Measurements from ENCODE around the gene ANKRD28. TPM values are rescaled to one million over a fixed set of nuclear protein-coding genes. Genes with fewer than 3 reads are reported as not detected.

The ANKRD28 gene
- total and polyA plus RNA-seq, 2 of the 8 experiments (the other 6 are each of a cell fraction or from before 2014, with no cell fraction given): 39.1 to 61.7 TPM

- no peaks in the 10 kb centered on the region for H4K20me1 ChIP-seq (replicated peaks in 1 of 2; ENCODE audit: control insufficient read depth in 1 of 2, insufficient read depth in 2 of 2, low read length in 2 of 2)
- no peak overlapping the region for H3K4ac ChIP-seq (replicated peaks; ENCODE audit: insufficient read length, low read depth, low read length)
- TF ChIP-seq POU5F1 (IDR thresholded peaks at IDR 0.05; ENCODE audit: low read depth, low read length): no peak
- TF ChIP-seq JUND (IDR thresholded peaks at IDR 0.05; ENCODE audit: low read length): no peak
- TF ChIP-seq EZH2 (IDR thresholded peaks at IDR 0.05; ENCODE audit: low read depth, low read length, severe bottlenecking): no peak
- TF ChIP-seq RXRA (IDR thresholded peaks at IDR 0.05; ENCODE audit: insufficient read depth, low read depth, low read length): no peak
- no peak for TF ChIP-seq SP1 (IDR thresholded peaks at IDR 0.05; ENCODE audit: low read depth, low read length)
- TF ChIP-seq YY1 (IDR thresholded peaks at IDR 0.05; ENCODE audit: low read depth, low read length): no peak
- TF ChIP-seq BACH1 (IDR thresholded peaks at IDR 0.05; ENCODE audit: low read length): no peak
- TF ChIP-seq RBBP5 (IDR thresholded peaks at IDR 0.05; ENCODE audit: borderline replicate concordance, low read depth, low read length): no peak
- TF ChIP-seq CTBP2 (IDR thresholded peaks at IDR 0.05; ENCODE audit: borderline replicate concordance, insufficient read depth, insufficient read length, low read length): no peak
- peaks cover 0 to 1% (median 0%) of the 10 kb centered on the region in 4 experiments; a peak in 1 of 7 replicates for H3K27me3 ChIP-seq (replicated peaks in 1 of 4; ENCODE audit: control insufficient read depth in 3 of 4, extremely low read depth in 1 of 4, insufficient read depth in 3 of 4, low read length in 3 of 4)
- CTCF ChIA-PET (ENCODE audit: partially characterized antibody): no interaction called here
- peaks cover 4 to 54% (median 33%) of the 10 kb centered on the region in 4 experiments; a peak in 7 of 8 replicates for H3K36me3 ChIP-seq (ENCODE audit: control insufficient read depth in 2 of 4, insufficient read depth in 4 of 4, low read length in 3 of 4)
- H3K9ac ChIP-seq (replicated peaks in 1 of 4; ENCODE audit: extremely low read depth in 1 of 4, low read depth in 3 of 4, low read length in 3 of 4): no peak overlapping the region
- H2BK12ac ChIP-seq (ENCODE audit: low read depth, low read length): no peak overlapping the region
- H3K4me3 ChIP-seq (ENCODE audit: extremely low read depth in 1 of 4, insufficient read depth in 2 of 4, low read depth in 3 of 4, low read length in 4 of 4): no peak overlapping the region
- WGBS, 2 experiments (ENCODE audit: extremely low coverage in 1 of 2, insufficient coverage in 1 of 2, insufficient read length in 1 of 2, insufficient replicate concordance in 2 of 2, low coverage in 1 of 2, low lambda C conversion rate in 2 of 2, missing lambda C conversion rate in 1 of 2): 89% methylated on average over 2 of the region's 2 CpGs; no CpG with 5 or more reads in 1 of the 2 experiments
- POLR2A ChIA-PET (ENCODE audit: partially characterized antibody): no interaction called here
- no peak overlapping the region for H2BK15ac ChIP-seq (ENCODE audit: low read length)
- no peak overlapping the region for H2BK20ac ChIP-seq (ENCODE audit: low read length)
- no peaks in the 10 kb centered on the region for H3K79me2 ChIP-seq (ENCODE audit: control insufficient read depth in 1 of 2, insufficient read depth in 2 of 2, low read length in 2 of 2)
- H3K4me1 ChIP-seq (replicated peaks in 1 of 4; ENCODE audit: control insufficient read depth in 3 of 4, insufficient read depth in 4 of 4, low read length in 3 of 4): no peaks in the 10 kb centered on the region
- H4K91ac ChIP-seq (replicated peaks; ENCODE audit: insufficient read length, low read length): no peak overlapping the region
- DNase-seq (ENCODE audit: low read depth in 1 of 2, low spot score in 2 of 2) (no peak), FAIRE-seq (no peak)
- no peaks in the 10 kb centered on the region for H3K9me3 ChIP-seq (ENCODE audit: insufficient read depth in 2 of 2, low read depth in 1 of 2, low read length in 1 of 2)
- no peak overlapping the region for H3K14ac ChIP-seq (ENCODE audit: insufficient read length)
- H4K5ac ChIP-seq (ENCODE audit: insufficient read length, low read depth, low read length): no peak overlapping the region
- no peak overlapping the region for H3K56ac ChIP-seq (replicated peaks; ENCODE audit: insufficient read length, low read depth, low read length)
- H3K79me1 ChIP-seq (ENCODE audit: low read depth, low read length): no peaks in the 10 kb centered on the region
- H3K23me2 ChIP-seq (ENCODE audit: low read depth, low read length): no peaks in the 10 kb centered on the region
- no peak overlapping the region for H2AK5ac ChIP-seq (ENCODE audit: low read depth, low read length)
- no peak overlapping the region for H4K8ac ChIP-seq (ENCODE audit: extremely low read depth, insufficient read depth, low read length)
- no peak overlapping the region for H2BK5ac ChIP-seq (ENCODE audit: low read depth, low read length)
- no peak overlapping the region for H3K4me2 ChIP-seq (ENCODE audit: insufficient read depth in 1 of 2, low read depth in 2 of 2, low read length in 2 of 2)
- H2AFZ ChIP-seq (ENCODE audit: low read length): no peak overlapping the region
- H3K27ac ChIP-seq (ENCODE audit: low read depth, low read length): no peak overlapping the region
- H3K18ac ChIP-seq (ENCODE audit: extremely low read depth, low read length): no peak overlapping the region
- no peak overlapping the region for H3K23ac ChIP-seq (ENCODE audit: insufficient read length)
- H2BK120ac ChIP-seq (replicated peaks; ENCODE audit: low read depth, low read length): no peak overlapping the region
Observed at GRCh38 chr3:15681668-15682067, 116.1 kb downstream of the ANKRD28 start.
